SK-N-MC (cell line): ENCODE data around the gene RHOJ.

Source experiments
- EZH2 ChIP-seq: fragments of 200-600 bp; sonication (generic); IDR thresholded peaks from one replicate; pipeline ENCODE4 v1.6.1; 2017; ENCODE audit warnings: antibody characterized with exemption
- POLR2AphosphoS5 ChIP-seq: IDR thresholded peaks from 2 replicates; pipeline ENCODE4 v1.6.1; 2012; ENCODE audit warnings: mild to moderate bottlenecking, low read depth, low read length, borderline replicate concordance

GRCh38 chr14:63200035-63200740 is 4.1 kb upstream of the RHOJ start:
- TF ChIP-seq POLR2AphosphoS5 (no peak), EZH2 (no peak)
